Hematopoietic multipotent progenitor cell treated with erythropoietin and hydrocortisone succinate and interleukin-3 and kit ligand, for 4 days (in vitro differentiated cells): ENCODE measurements around the gene TRIM50.
"Not testable (repeated sequence)": the region's sequence is repeated elsewhere in the genome, so short reads cannot be mapped to it uniquely, and the experiment has no call there.

Experiments used
- DNase-seq: peaks from one replicate; pipeline ENCODE4 v3.0.0-alpha.2; 2015

TRIM50 gene

GRCh38 chr7:73327922-73328321, at the start of gene TRIM50, which contains the start of gene FKBP6:
TRIM50 (minus strand) TSS chr7:73328082; CDS start chr7:73324787, 3,295 bp downstream.
FKBP6 (plus strand) TSS chr7:73328161; CDS start chr7:73328429, 268 bp downstream.
- DNase-seq: not testable (repeated sequence)

DNA sequence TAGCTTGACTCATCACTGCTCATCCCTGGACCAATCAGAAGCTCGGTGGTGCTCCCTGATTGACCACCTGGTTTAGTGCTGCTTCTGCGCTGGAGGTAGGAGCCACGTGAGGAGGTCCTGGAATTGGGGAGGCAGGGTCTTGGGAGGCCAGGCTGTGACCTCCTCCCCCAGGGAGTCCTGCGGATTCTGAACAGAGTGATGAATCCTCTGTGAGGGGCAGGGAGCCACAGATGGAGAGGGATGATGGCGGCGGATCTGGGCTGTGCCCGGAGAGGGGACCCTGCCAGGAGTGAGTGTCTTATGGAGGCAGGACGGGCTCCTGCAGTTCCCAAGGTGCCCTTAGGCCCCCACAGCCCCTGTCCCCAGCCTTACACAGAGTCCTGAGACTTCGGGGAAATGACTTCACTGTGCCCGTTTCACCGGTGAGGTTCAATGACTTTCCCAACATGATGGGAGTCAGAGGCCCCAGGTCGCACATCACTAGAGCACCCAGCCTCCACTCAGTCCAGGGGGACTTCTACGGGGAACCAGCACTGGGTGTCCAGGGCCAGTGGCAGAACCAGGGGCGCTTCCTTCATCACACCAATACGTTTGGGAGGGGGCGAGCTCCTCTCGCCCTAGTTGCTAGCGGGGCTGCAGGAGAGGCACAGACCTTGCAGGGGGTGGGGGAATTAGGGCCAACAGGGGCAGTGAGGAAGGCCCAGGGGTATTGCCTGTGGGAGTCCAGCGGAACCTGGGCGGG, 49.0 kb upstream of the TRIM50 start:
- no peak for DNase-seq

DNA sequence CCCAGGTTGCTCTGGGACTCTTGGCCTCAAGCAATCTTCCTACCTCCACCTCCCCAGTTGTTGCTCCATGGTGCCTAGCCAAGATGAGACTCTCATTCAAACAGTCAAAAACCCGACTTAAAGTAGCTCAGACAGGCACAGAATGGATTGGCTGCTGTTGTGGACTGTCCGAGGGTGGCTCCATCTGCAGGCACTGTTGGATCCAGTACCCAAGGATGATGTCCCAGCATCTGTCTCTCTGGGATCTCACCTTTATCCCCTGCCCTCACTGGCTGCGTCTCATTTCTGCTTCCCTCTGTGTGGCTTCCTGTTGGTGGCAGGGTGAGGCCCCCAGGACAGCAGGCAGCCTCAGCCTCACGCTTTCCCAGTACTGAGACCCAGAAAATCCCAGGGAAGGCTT, 48.4 kb upstream of the TRIM50 start:
- not testable (repeated sequence) for DNase-seq

DNA sequence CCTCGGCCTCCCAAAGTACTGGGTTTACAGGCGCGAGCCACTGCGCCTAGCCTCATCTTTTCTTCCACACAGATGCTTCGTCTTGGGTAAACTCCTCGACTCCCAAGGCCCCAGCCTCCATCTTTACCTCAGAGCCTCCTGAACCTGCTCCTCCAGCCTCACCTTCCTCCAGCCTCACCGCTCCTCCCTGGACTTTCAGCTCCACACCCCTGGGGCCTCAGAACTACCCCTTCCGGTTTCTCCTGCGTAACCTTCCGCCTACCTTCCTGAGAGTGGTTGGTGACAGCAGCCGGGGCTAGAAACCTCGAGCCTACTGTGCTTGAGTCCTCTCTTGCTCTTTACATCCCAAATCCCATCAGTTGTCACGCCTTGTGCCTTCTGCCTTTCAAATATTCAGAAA, 45.9 kb upstream of the TRIM50 start:
- no peak for DNase-seq

GRCh38 chr7:73369622-73370021, 41.7 kb upstream of the TRIM50 start:
- no peak for DNase-seq

DNA sequence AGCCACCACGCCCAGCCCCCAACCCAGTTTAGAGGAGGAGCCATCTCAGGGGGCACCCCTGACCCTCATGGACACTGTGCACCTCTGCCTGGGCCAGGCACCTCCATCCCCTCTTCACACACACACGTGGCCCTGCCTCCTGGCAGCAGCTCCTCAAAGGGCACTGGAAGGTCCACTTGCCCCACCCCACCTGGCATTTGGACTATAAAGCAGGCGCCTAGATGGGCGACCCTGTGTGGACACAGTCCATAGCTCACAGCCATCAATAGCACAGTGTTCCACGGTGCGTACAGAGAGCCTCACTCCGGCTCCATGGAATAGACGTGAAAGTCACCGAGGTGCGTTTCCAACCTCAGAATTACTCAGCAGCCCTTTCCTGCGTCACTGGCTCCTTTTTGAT, 41.1 kb upstream of the TRIM50 start:
- DNase-seq: no peak

GRCh38 chr7:73366990-73367389, 39.1 kb upstream of the TRIM50 start:
- no peak for DNase-seq

DNA sequence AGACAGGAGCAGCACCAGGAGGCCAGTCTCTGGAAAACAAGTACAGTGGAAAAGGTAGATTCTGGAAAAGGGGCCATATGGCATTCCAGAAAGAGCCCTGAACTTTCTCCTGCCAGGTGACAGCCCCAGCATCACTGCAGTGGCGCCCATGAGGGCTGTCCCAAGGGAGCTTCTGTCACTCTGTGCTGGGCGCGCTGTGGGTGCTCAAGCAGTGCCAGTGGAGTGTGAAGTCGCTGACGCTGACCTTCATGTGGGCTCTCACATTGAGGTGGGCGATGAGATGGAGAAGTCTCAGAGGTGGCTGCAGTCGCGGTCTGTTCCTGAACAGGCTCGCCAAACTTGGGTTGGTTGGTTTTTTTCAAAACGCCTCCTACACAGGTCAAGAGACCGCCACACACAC, 38.2 kb upstream of the TRIM50 start:
- no peak for DNase-seq

GRCh38 chr7:73364006-73364728, 36.3 kb upstream of the TRIM50 start:
- DNase-seq: no peak

DNA sequence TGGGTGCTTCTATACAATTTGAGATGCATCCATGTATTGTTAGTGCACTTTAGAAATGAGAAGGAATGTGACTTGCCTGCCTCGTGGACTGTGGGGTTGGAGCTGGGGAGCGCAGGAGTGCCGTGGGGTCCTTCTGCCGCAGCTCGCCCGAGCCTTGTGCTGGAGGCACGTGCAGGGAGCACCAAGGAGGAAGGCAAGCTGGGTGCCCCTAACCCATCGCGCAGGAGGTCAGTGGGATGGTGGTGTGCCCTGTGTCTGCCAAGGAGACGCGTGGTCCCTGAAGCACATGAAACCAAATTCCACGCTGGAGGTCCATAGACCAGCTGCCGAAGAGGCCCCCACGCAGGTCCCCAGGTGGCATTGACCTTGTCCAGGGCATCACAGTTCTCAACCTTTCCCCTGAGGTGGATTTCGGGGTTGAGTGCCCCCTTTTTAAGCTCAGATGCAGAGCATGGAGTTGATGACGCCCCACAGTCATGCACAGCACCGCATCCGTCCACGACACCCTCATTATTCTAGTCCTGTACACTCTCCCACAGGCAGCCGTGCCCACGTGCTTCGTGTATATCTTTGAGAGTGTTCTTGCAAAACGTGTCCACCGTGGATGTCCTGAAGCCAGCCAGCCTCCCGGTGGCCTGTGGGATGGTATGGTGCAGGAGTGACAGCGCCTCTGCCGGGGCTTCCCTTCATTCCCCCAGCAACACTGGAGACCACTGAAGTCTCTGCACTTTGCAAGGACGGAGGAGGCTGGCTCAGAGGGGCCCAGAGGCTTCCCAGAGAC, 35.5 kb upstream of the TRIM50 start:
- no peak for DNase-seq

GRCh38 chr7:73360590-73360989, 32.7 kb upstream of the TRIM50 start:
- not testable (repeated sequence) for DNase-seq

DNA sequence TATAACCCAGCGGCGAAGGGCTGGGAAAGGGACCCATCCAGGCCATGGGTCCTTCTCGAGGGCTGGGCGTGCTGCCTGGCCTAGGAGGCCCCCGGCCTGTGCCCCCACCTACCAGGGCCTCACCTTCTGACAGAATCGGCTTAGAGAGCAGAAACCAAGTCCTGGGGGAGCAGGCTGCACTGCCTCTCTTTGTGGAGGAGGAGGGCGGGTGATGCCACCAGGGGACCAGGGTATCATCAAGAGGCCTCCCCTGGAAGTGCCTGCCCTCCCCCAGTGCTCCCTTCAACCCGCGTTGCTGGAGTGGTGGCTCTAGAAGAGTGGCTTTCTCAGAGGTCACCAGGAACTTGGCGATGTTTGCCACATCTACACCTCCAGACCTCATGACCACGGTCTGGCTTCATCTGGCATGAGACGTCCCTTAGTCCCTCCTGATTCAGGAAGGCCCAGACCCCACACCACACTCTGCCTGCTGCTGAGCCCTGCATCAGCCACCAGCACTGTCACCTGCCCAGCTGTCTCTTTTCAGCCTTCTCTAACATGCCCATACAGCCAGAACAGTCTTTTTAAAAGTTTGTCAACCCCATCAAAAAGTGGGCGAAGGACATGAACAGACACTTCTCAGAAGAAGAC, 32.0 kb upstream of the TRIM50 start:
- no peak for DNase-seq

DNA sequence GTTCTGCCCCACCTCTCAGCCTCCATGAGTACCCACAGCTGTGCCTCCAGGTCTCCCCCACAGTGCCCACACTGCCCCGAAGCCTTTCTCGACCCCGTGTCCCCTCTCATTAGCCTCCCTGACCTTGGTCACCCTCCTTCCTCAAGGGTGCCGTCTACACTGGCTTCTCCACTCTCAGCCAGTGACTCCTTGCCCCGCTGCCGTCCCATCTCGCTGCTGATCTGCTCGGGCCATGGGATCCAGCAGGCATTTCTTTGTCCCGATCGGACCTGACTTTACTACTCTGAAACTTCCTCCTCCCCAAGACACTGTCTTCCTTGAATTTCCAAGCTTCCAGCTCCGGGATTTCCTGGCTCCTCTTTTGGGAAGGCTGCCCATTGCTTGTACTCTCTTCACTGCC, 31.4 kb upstream of the TRIM50 start:
- no peak for DNase-seq

- DNase-seq: no peak
These were observed 30.9 kb upstream of the TRIM50 start for GRCh38 chr7:73358590-73359275.

- DNase-seq: no peak
These were observed 28.3 kb upstream of the TRIM50 start for GRCh38 chr7:73356159-73356558.

DNA sequence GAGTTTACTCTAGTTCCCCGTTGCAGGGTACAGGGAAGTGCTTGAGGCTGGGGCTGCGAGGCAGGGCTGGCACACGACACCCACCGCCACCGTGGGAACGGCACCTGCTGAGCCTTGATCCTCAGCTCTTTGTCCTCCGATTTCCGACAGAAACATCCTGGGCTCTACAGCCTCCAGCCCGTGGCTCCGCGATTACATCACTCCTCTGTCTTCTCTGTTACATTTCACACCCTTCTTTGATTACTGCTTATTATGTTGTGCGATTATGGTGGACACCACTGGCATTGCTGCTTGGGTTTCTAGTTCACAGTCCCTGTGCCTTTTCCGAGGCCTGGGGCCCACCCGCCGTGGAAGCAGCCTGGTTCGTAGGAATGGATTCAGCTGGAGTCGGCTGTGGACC, 26.9 kb upstream of the TRIM50 start:
- no peak for DNase-seq

GRCh38 chr7:73354196-73354595, 26.3 kb upstream of the TRIM50 start:
- no peak for DNase-seq

DNA sequence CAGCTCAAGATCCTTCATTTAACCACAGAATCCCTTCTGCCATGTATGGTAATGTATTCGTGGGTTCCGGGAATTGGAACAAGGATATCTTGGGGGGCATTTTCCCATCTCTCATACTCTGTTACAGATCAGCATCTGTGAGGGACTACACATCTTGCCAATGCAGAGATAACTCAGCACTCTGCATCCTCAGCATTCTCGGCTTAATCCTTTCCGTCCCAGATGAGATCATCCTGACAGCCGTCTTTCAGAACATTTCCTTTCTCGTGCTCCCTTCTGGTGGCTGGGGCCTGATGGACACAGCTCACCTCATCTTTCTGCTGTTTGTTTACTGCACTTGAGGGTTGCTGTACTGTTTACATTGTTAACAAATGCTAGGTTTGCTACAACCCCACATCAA, 25.4 kb upstream of the TRIM50 start:
- no peak for DNase-seq

GRCh38 chr7:73352784-73353183, 24.9 kb upstream of the TRIM50 start:
- DNase-seq: no peak

- DNase-seq: no peak
These were observed 23.7 kb upstream of the TRIM50 start for GRCh38 chr7:73351447-73352167.

- no peak for DNase-seq
These were observed 22.6 kb upstream of the TRIM50 start for GRCh38 chr7:73350306-73351068.
